NT2/D1 (cell line): ENCODE results near the gene TSPAN8.

ENCODE experiments used
- SUZ12 ChIP-seq: IDR thresholded peaks from 2 replicates; pipeline ENCODE4 v1.6.1; 2011; ENCODE audit not compliant: insufficient read length, insufficient read depth; ENCODE audit errors: extremely low read depth
- YY1 ChIP-seq: IDR thresholded peaks from 2 replicates; pipeline ENCODE4 v1.6.1; 2011; ENCODE audit not compliant: insufficient read length, insufficient read depth
- ZNF274 ChIP-seq: IDR thresholded peaks from 2 replicates; pipeline ENCODE4 v1.6.1; 2011; ENCODE audit warnings: mild to moderate bottlenecking, low read depth, low read length

DNA sequence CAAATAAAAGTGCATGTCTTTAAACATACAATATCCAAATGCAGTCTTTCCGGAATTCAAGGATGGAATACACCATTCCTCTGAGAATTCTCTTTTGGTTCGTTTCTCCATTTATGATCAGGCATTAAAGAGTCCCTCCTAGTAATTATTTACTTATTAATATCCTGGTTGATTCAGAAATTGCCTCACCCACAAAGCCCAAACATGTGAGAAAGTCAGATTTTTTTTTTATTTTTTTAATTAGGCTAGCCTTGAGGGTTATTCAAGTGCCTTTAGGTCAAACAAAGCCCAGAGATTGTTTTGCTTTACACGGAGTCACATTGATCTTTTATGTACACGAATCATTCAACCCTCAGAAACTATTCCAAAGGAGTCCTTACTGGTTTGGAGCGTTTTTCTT lies 6.4 kb upstream of the TSPAN8 start:
- TF ChIP-seq ZNF274 (no peak), YY1 (no peak), SUZ12 (no peak)
